A673 (cell line): ENCODE measurements around the gene CNOT4. TPM values are rescaled to one million over a fixed set of nuclear protein-coding genes. Genes with fewer than 3 reads are reported as not detected.
A peak's percentile ranks its signal among the peaks of the same experiment; 100 is the strongest.
"Not testable (repeated sequence)": the region's sequence is repeated elsewhere in the genome, so short reads cannot be mapped to it uniquely, and the experiment has no call there.

Source experiments
- BruUV-seq: library from RNA; stranded (reverse); fragments of 400-500 nt; replicated peaks from 2 replicates; lab custom pipeline; 2021; lab: Mats Ljungman, UMichigan
- CTCF ChIA-PET: fragments of 300-600 bp; sonication (Branson Sonifier 250); formaldehyde crosslinking; loops from one replicate; lab custom pipeline; 2022; ENCODE audit warnings: antibody characterized with exemption; lab: Charles Lee
- POLR2A ChIA-PET: fragments of 300-600 bp; sonication (Branson Sonifier 250); formaldehyde crosslinking; loops from one replicate; lab custom pipeline; 2022; ENCODE audit warnings: antibody characterized with exemption; ENCODE audit not compliant: low non-redundant PET; lab: Charles Lee
- DNase-seq: peaks from one replicate; pipeline ENCODE4 v3.0.0-alpha.2; 2015; ENCODE audit warnings: low spot score
- H3K27ac ChIP-seq: fragments of 200-600 bp; sonication (generic); 2 replicates; pipeline ENCODE4 v1.5.1; 2016; ENCODE audit warnings: mixed run types, low read depth, mild to moderate bottlenecking, mixed read lengths, antibody characterized with exemption, low read length; ENCODE audit not compliant: poor library complexity, severe bottlenecking
- H3K27me3 ChIP-seq: fragments of 200-600 bp; sonication (generic); replicated peaks from 2 replicates; pipeline ENCODE4 v1.6.1; 2017; ENCODE audit warnings: mixed run types, low read depth, mild to moderate bottlenecking, mixed read lengths, antibody characterized with exemption, low read length; ENCODE audit not compliant: insufficient read depth, poor library complexity
- H3K36me3 ChIP-seq: fragments of 200-600 bp; sonication (generic); 2 replicates; pipeline ENCODE4 v1.6.1; 2016; ENCODE audit warnings: mixed run types, mild to moderate bottlenecking, mixed read lengths, antibody characterized with exemption, low read length; ENCODE audit not compliant: insufficient read depth, poor library complexity, severe bottlenecking
- H3K4me1 ChIP-seq: fragments of 200-600 bp; sonication (generic); 2 replicates; pipeline ENCODE4 v1.6.1; 2017; ENCODE audit warnings: mixed run types, mild to moderate bottlenecking, mixed read lengths, antibody characterized with exemption, low read length; ENCODE audit not compliant: insufficient read depth, poor library complexity, severe bottlenecking
- H3K4me3 ChIP-seq: fragments of 200-600 bp; sonication (generic); 2 replicates; pipeline ENCODE4 v1.5.1; 2016; ENCODE audit warnings: low read depth, mixed run types, mild to moderate bottlenecking, mixed read lengths, low read length; ENCODE audit not compliant: poor library complexity, severe bottlenecking
- H3K9me3 ChIP-seq: fragments of 200-600 bp; sonication (generic); 2 replicates; pipeline ENCODE4 v1.6.1; 2016; ENCODE audit warnings: mixed run types, low read depth, mild to moderate bottlenecking, mixed read lengths, antibody characterized with exemption, low read length; ENCODE audit not compliant: poor library complexity, severe bottlenecking
- EZH2 ChIP-seq: fragments of 200-600 bp; sonication (generic); IDR thresholded peaks from 2 replicates; pipeline ENCODE4 v1.6.1; 2017; ENCODE audit warnings: borderline replicate concordance, low read depth, mild to moderate bottlenecking, mixed read lengths, antibody characterized with exemption, low read length; ENCODE audit not compliant: poor library complexity, severe bottlenecking
- intact Hi-C: fragments of 100-400 bp; cut with micrococcal nuclease; formaldehyde crosslinking; loops from one replicate; pipeline ENCODE4 v1.10.0; 2022; ENCODE audit not compliant: unreplicated experiment
- total RNA-seq: library from RNA; stranded (reverse); gene quantifications from 2 replicates; pipeline ENCODE4 v1.2.3, GENCODE V29; 2021
- TF ChIP-seq, protein P1 (sequence below): fragments of 300-800, 200-600 bp; sonication (generic); conservative IDR thresholded peaks from 2 replicates; pipeline ENCODE4 v1.5.1; 2017; ENCODE audit warnings: low read depth, mild to moderate bottlenecking, antibody characterized with exemption, low read length, moderate library complexity, mixed read lengths

CNOT4 gene
- total RNA-seq, 1 experiment from 2014 or later: 24.1 TPM

DNA sequence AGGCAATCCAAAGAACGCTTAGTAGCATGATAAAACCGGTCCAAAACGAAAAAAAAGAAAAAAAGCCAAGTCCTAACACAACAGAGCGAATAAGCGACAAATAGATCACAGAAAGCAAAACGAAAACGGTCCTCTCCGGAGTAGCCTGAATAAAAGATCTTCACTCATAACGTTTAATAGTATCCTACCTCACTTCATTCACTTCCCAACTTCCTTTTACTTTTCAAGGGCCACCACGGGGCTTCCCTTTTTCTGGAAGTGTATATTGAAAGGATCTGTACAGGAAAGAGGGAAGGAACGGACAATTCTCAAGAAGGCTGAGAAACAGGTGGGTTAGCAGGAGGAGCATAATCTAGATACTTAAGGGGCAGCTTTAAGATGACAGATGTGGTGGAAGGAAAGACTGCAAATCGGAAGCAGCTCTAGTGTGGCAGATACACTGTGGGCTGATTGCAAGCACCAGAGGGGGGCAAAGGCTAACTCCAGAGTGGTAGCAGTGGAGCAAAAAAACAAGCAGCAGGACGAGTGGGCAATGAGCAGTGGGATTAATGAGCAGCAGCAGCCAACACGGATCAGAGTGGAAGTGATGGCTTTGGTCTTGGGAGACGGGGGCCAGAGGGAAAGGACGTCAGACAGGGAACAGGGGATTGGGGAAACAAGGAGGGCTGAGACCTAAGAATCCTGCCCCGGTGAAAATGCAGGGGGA, 866 bp downstream of the CNOT4 start:
- H3K9me3 ChIP-seq: no peaks in the 10 kb centered on the region
- TF ChIP-seq, protein P1, sequence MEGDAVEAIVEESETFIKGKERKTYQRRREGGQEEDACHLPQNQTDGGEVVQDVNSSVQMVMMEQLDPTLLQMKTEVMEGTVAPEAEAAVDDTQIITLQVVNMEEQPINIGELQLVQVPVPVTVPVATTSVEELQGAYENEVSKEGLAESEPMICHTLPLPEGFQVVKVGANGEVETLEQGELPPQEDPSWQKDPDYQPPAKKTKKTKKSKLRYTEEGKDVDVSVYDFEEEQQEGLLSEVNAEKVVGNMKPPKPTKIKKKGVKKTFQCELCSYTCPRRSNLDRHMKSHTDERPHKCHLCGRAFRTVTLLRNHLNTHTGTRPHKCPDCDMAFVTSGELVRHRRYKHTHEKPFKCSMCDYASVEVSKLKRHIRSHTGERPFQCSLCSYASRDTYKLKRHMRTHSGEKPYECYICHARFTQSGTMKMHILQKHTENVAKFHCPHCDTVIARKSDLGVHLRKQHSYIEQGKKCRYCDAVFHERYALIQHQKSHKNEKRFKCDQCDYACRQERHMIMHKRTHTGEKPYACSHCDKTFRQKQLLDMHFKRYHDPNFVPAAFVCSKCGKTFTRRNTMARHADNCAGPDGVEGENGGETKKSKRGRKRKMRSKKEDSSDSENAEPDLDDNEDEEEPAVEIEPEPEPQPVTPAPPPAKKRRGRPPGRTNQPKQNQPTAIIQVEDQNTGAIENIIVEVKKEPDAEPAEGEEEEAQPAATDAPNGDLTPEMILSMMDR: no peak
- TF ChIP-seq EZH2: no peak
- H3K36me3 ChIP-seq: no peaks in the 10 kb centered on the region
- DNase-seq: peak; percentile 42
- intact Hi-C loops: no loop called here
- peak overlapping the region; percentile 95 for H3K27ac ChIP-seq
- BruUV-seq: no TSS peak
- H3K4me3 ChIP-seq: peak overlapping the region; percentile 82
- CTCF ChIA-PET: interaction anchor here (0.6 to 0.7 kb wide), 2 partner anchors 89 to 173 kb away, joined by 5 read pairs; no protein-coding TSS in a partner anchor
- no peaks in the 10 kb centered on the region for H3K27me3 ChIP-seq
- peaks cover 13% of the 10 kb centered on the region for H3K4me1 ChIP-seq
- POLR2A ChIA-PET: interaction anchor here (0.6 kb wide), 1 partner anchor 124 kb away, joined by 5 read pairs; no protein-coding TSS in a partner anchor

DNA sequence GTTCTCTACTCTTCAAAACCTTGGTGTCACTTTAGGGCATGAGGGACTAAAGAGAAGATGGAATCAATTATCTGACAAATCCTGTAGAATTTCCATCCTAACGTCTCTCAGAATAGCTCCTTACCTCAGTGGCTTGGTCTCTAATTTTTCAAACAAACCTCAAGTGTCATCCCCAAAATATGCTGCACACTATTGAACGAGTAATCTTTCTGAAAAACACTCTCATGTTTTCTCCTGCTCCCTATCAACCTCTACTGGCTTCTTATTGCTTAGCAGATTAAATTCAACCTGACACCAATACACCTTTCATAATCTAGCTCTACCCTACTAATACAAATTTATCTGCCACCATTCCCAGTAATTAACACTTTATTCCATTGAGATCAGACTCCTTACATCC, 8.5 kb downstream of the CNOT4 start:
- Histone ChIP-seq H3K27ac (no peak overlapping the region), H3K4me3 (no peak overlapping the region), H3K4me1 (peaks cover 23% of the 10 kb centered on the region), H3K36me3 (no peaks in the 10 kb centered on the region), H3K9me3 (no peaks in the 10 kb centered on the region), H3K27me3 (no peaks in the 10 kb centered on the region)
- CTCF ChIA-PET: no interaction called here
- TF ChIP-seq, protein P1: 0 out of 2 replicates have a peak, but pooled peaks have one; percentile 17
- no peak for TF ChIP-seq EZH2
- POLR2A ChIA-PET: no interaction called here
- intact Hi-C loops: no loop called here
- no peak for DNase-seq
- no TSS peak for BruUV-seq

DNA sequence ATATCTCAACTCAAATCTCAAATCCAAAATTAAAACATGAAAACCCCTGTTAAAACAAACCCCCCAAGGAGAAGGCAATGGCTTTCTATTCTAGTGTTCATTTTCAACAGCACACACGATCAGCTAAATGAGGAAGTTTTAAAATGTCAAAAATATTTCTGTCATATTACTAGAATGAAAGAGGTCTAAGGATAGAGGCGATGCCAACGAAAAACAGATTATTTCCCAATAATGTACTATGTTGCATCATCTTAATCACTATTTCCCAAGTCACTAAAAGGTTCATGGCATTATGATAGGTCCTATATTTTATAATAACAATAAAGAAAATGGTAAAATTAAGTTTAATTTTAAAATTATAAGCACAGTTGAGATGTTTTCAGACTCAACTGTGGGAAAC, 10.1 kb downstream of the CNOT4 start:
- TF ChIP-seq, protein P1: no peak
- no peak for TF ChIP-seq EZH2
- Histone ChIP-seq H3K27ac (peak overlapping the region; percentile 14), H3K9me3 (no peaks in the 10 kb centered on the region), H3K4me1 (peaks cover 23% of the 10 kb centered on the region), H3K4me3 (no peak overlapping the region), H3K27me3 (no peaks in the 10 kb centered on the region), H3K36me3 (no peaks in the 10 kb centered on the region)
- CTCF ChIA-PET: no interaction called here
- POLR2A ChIA-PET: no interaction called here
- intact Hi-C loops: no loop called here
- no TSS peak for BruUV-seq
- no peak for DNase-seq

DNA sequence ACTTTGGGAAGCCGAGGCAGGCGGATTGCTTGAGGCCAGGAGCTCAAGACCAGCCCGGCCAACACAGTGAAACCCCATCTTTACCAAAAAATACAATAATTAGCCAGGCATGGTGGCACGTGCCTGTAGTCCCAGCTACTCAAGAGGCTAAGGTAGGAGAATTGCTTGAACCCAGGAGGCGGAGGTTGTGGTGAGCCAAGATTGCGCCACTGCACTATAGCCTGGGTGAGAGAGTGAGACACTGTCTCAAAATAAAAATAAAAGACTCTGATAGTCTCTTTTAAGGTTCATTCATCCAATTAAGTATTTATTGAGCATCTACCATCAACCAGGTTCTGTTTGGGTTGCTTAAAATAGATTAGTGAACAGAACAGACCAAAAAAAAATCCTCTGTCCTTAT, 12.7 kb downstream of the CNOT4 start:
- DNase-seq, H3K4me3 ChIP-seq, CTCF ChIA-PET, BruUV-seq, intact Hi-C loops, POLR2A ChIA-PET, H3K27ac ChIP-seq, H3K9me3 ChIP-seq, H3K36me3 ChIP-seq, H3K27me3 ChIP-seq: not testable (repeated sequence)
- H3K4me1 ChIP-seq: peaks cover 23% of the 10 kb centered on the region
